GM18907 (cell line): ENCODE results near the gene IL4R.
"Not testable (repeated sequence)": the region's sequence is repeated elsewhere in the genome, so short reads cannot be mapped to it uniquely, and the experiment has no call there.

Experiments
- ATAC-seq: cut with Tn5 transposase; IDR thresholded peaks from one replicate; pipeline ENCODE4 v1.9.1; 2021; ENCODE audit warnings: mild to moderate bottlenecking, moderate library complexity; ENCODE audit not compliant: unreplicated experiment

The IL4R gene

GRCh38 chr16:27287887-27288286 lies 25.9 kb upstream of the IL4R start:
- ATAC-seq, result no peak

GRCh38 chr16:27288313-27288712 lies 25.5 kb upstream of the IL4R start:
- ATAC-seq, result not testable (repeated sequence)

GRCh38 chr16:27289669-27290068 lies 24.1 kb upstream of the IL4R start:
- no peak for ATAC-seq

- ATAC-seq, result no peak
Measured at GRCh38 chr16:27290562-27290961, 23.2 kb upstream of the IL4R start.

- no peak for ATAC-seq
Measured at GRCh38 chr16:27291106-27291505, 22.7 kb upstream of the IL4R start.

GRCh38 chr16:27291722-27292240 lies 22.0 kb upstream of the IL4R start:
- no peak for ATAC-seq

- ATAC-seq, result no peak
Measured at GRCh38 chr16:27293343-27293742, 20.4 kb upstream of the IL4R start.

GRCh38 chr16:27298132-27298531 lies 15.6 kb upstream of the IL4R start:
- ATAC-seq, result no peak

GRCh38 chr16:27301236-27301861 lies 12.4 kb upstream of the IL4R start:
- no peak for ATAC-seq

- ATAC-seq, result no peak
Measured at GRCh38 chr16:27302126-27302525, 11.6 kb upstream of the IL4R start.

- no peak for ATAC-seq
Measured at GRCh38 chr16:27303256-27304100, 10.3 kb upstream of the IL4R start.

GRCh38 chr16:27304102-27304501 lies 9.7 kb upstream of the IL4R start:
- no peak for ATAC-seq

GRCh38 chr16:27304881-27305745 lies 8.7 kb upstream of the IL4R start:
- no peak for ATAC-seq

GRCh38 chr16:27305839-27306442 lies 7.8 kb upstream of the IL4R start:
- ATAC-seq, result no peak

- no peak for ATAC-seq
Measured at GRCh38 chr16:27308792-27309191, 5.0 kb upstream of the IL4R start.

GRCh38 chr16:27310576-27311447 lies 3.0 kb upstream of the IL4R start:
- ATAC-seq, result no peak

- no peak for ATAC-seq
Measured at GRCh38 chr16:27311448-27311830, 2.3 kb upstream of the IL4R start.

GRCh38 chr16:27311897-27312303 lies 1.9 kb upstream of the IL4R start:
- no peak for ATAC-seq

GRCh38 chr16:27312580-27313421 lies 973 bp upstream of the IL4R start:
- ATAC-seq, result no peak
